HG03108 (cell line): ENCODE measurements around the gene DDOST.
"Not testable (repeated sequence)": the region's sequence is repeated elsewhere in the genome, so short reads cannot be mapped to it uniquely, and the experiment has no call there.

Source experiments
- ATAC-seq: cut with Tn5 transposase; IDR thresholded peaks from one replicate; pipeline ENCODE4 v1.9.1; 2021; ENCODE audit warnings: moderate library complexity; ENCODE audit not compliant: unreplicated experiment

The DDOST gene

GRCh38 chr1:20693623-20694022 is 32.5 kb upstream of the DDOST start:
- no peak for ATAC-seq

DNA sequence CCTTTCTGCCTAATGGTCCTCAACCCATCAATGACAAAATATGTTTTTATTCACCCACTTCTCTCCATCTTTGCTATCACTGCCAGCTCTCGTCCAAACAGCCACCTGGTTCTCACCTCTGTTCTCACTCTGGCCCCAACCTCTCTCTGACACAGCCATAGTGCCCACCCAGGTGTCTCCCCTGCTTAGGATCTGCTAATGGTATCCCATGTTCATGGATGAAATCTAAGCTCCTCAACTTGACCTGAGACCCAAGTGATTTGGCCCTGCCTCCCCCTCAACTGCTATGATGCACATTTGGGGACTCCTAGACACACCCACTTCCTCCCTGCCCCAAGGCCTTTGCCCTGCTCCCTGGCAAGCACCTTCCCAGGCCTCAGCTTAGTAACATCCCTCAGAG is 30.7 kb upstream of the DDOST start:
- ATAC-seq = no peak

GRCh38 chr1:20689645-20690056 is 28.5 kb upstream of the DDOST start:
- ATAC-seq = no peak

- no peak for ATAC-seq
Observed at GRCh38 chr1:20686883-20687725, 25.9 kb upstream of the DDOST start.

GRCh38 chr1:20685741-20686140 is 24.6 kb upstream of the DDOST start:
- no peak for ATAC-seq

- no peak for ATAC-seq
Observed at GRCh38 chr1:20685099-20685662, 24.0 kb upstream of the DDOST start.

DNA sequence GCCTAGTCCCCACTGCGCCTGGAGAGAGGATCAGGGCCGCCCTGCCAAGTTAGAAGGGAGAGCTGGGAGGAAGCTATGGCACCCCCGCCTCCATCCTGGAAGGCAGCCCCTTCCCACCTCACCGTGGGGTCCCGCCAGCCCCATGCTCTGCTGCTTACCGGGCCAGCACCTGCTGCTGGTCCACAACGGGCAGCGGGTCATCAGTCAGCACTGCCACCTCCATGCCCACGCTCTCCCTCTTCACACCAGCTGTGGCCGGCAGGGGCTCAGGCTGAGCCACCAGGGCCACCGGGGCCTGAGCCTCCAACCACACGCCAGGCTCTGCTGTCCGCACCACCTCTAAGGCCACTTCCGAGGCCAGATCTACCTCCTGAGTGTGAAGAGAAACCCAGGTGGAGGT is 23.5 kb upstream of the DDOST start:
- no peak for ATAC-seq

GRCh38 chr1:20684050-20684620 is 23.0 kb upstream of the DDOST start:
- ATAC-seq = no peak

GRCh38 chr1:20683614-20684013 is 22.4 kb upstream of the DDOST start:
- ATAC-seq = no peak

DNA sequence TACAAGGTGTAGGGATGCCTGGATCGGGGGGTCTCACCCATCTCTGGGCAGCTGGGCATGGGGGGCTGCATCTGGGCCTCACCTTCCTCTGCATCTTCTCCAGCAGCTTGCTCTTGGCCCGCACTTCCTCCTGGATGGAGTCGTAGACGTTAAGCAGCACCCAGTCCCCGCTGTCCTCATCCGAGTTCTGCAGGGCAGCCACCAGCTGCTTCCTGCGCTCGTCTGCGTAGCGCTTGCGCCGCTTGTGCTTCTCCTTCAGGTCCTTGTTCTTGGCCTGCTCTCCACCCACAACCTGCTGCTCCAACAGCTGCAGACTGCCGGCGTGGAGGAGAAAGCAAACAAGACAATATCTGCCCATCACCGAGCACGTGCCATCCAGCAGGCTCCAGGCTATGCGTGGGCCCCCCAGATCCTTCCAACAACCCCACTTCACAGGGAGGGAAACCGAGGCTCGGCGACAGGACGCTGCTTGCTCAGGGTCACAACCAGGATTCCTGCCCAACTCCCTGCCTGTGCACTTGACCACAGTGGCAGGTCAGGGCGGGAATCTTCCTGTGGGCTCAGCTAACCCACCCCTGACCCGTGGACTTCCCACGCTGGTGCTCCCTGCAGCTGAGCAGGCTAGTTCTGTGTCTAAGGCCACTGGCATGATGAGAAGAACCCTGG is 21.5 kb upstream of the DDOST start:
- ATAC-seq = no peak

GRCh38 chr1:20681999-20682398 is 20.8 kb upstream of the DDOST start:
- no peak for ATAC-seq

DNA sequence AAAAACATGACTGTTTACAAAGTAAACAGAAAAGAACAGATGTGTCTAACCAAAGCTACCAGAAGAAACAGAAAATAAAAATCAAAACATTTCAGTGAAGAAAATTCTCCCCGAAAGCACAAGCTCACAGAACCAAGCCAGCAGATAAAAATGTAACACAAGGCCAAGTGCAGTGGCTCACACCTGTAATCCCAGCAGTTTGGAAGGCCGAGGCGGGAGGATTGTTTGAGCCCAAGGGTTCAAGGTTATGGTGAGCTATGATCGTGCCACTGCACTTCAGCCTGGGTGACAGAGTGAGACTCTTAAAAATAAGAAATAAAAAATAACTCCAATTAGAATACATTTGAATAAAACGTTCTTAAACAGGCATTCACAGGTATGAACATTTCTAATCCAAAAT is 19.1 kb upstream of the DDOST start:
- ATAC-seq = no peak

DNA sequence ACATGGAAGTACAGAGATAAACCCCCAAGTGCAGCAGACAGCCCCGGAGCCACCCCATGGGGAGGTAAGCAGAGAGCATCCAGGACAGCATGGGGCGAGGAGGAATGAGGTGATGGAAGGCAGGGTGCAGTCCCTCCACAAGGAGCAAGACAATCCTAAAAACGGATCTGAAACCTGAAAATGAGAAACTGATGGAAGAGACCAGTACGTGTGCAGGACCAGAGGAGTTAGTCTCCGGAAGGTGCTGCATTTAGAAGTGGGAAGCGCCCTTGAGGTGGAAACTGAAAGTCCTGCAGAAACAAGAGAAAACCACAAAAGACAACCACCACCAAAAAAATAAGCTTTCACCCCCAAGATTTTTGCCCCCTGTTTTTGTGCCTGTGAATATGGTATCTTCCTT is 17.4 kb upstream of the DDOST start:
- no peak for ATAC-seq

- ATAC-seq = not testable (repeated sequence)
Observed at GRCh38 chr1:20673626-20674025, 12.5 kb upstream of the DDOST start.

DNA sequence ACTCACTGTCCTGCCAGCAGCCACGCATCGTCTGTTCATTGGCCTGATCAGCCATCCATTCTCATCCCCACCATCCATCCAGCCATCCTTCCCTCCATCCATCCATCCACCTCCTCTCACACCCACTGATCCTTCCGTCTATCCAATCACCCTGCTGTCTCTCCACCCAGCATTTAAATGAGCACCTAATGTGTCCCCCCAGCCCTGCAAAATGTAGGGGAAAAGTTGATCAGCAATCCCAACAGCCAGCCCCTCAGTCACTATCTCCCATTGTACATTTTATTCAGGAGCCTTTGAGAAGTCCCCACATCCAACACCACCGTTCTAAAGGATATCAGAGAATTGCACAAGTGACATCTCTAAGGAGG is 11.1 kb upstream of the DDOST start:
- no peak for ATAC-seq

- ATAC-seq = no peak
Observed at GRCh38 chr1:20670936-20671335, 9.8 kb upstream of the DDOST start.

GRCh38 chr1:20668581-20668980 is 7.4 kb upstream of the DDOST start:
- no peak for ATAC-seq

DNA sequence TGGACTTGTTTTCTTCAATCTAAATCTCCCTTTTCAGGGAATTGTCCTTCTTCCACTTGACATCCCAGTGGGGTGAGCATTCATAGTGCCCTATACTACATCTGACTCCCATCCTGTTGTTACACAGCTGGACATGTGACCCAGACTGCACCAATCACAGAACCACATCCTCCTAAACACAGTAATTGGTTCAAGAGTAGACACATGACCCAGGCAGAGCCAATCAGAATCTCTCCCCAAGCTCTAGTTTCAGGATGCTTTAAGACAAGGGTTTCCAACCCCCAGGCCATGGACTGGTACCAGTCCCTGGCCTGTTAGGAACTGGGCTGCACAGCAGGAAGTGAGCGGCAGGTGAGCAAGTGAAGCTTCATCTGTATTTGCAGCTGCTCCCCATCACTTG is 5.6 kb upstream of the DDOST start:
- ATAC-seq = no peak

- ATAC-seq = no peak
Observed at GRCh38 chr1:20666146-20666545, 5.0 kb upstream of the DDOST start.

- ATAC-seq = no peak
Observed at GRCh38 chr1:20665726-20666125, 4.6 kb upstream of the DDOST start.

DNA sequence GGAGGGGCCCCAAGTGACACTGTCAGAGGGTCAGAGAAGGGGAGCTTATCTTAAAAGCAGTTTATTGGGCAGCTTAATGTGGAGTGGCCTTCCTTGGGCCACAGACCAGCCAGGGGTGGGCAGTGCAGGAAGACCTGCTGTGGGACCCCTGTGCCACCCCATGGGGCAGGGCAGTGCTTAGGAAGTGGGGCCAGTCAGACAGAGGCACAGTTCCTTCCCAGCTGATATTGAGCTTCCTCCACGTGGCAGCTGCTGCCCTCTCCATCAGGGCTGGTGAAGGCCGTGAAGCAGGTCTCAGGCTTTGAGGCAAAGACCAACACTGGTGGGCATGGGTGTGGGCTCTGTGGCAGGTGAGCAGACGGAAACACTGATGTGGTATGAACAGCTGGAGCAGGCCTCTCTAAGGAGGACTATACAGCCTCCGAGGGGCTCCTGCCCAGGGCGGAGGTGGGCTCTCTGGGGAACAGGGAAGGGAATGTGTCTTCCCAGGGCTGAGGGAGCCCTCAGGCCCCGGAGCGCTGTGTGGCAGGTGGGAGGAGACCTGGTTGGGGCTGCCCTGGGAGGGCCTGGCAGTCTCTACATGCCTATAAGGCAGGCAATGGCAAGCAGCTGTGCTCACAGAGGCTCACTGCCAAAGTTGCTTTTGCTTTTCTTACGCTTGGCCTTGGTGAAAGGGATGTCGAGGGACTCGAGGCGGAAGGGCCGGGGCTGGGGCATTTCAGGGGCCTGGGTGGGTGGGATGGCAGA is 3.0 kb upstream of the DDOST start:
- no peak for ATAC-seq
